ENCODE results near the gene KRTAP4-5. TPM values are rescaled to one million over a fixed set of nuclear protein-coding genes. Genes with fewer than 3 reads are reported as not detected.
"Not testable (repeated sequence)": the region's sequence is repeated elsewhere in the genome, so short reads cannot be mapped to it uniquely, and the experiment has no call there.

Gene KRTAP4-5
- total and polyA plus RNA-seq, 4 donors = not detected

DNA sequence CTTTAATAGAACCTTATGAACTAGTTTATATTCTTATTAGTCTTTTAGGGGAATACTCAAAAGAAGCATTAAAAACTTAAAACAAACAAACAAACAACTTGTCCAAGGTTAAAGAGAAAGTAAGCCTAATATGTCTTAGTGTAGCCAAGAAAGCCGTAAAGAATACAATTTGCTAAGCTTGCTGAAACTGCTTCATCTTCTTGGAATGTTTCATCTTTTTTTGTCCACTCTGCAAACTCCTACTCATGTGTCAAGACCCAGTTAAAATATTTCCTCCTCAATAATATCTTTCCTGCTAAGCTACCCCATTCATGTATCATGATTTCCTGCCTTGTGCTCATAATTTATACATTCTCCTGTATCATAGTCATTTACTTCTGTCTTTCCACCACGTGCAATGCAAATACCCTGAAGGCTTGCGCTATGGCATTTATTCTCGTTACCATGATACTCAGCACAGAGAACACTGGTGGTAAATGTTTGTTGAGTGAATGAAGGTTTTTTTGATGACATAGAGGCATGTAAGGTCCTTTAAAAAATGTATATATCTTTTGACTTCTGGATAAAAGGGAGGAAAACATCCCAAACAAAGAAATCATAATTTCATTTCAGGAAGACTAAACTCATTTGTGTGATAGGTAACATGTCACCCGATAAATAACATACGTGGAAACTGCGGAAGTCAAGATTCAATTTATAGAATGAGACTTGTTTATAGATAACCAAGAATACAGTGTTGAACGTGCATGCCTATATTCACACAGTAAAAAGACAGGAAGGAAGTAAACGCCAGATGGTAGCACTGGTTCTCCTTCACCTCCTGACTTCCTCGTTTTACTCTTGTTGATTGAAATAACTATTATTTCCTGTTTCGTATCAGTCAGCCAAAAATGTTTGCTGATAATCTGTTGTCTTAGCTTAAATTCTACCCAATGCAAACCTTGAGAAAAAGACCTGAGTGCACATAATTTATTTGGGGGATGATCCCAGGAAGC is 29.6 kb downstream of the KRTAP4-5 start:
- DNase-seq; ATAC-seq (ENCODE audit: low FRiP score): not testable (repeated sequence)

DNA sequence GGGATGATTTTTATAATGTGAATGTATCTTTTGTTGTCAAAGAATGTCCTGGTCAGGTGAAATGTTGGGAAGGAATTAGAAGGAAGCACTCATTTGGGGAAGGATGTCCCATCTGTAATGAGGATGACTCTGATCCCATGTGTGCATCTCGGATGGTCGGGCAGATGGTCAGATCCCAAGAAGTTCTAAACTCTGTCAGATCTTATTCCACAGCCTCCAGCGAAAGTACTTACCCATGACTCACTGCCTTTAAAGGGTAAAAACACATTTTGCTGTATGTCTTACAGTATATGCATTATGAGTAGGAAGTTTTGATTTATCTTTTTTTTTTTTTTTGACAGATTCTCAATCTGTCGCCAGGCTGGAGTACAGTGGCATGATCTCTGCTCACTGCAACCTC is 30.9 kb downstream of the KRTAP4-5 start:
- DNase-seq (no peak), ATAC-seq (ENCODE audit: low FRiP score) (no peak)
- intact Hi-C loops (cut with DNase I) = no loop called here
- Histone ChIP-seq H3K36me3 (ENCODE audit: control insufficient read depth in 1 of 2, insufficient read depth in 2 of 2, low read length in 1 of 2) (no peaks in the 10 kb centered on the region), H3K4me1 (ENCODE audit: control insufficient read depth in 1 of 2, insufficient read depth in 2 of 2, low read length in 2 of 2) (no peaks in the 10 kb centered on the region), H3K4me3 (ENCODE audit: low read length in 2 of 2) (no peak overlapping the region), H3K27me3 (ENCODE audit: control insufficient read depth in 1 of 2, insufficient read depth in 2 of 2, low read length in 1 of 2) (no peaks in the 10 kb centered on the region), H3K9me3 (ENCODE audit: control insufficient read depth, low read length) (no peaks in the 10 kb centered on the region), H3K27ac (ENCODE audit: low read depth in 1 of 2, low read length in 2 of 2) (no peak overlapping the region)
- WGBS, 2 donors = 83% methylated on average over 4 of the region's 4 CpGs

More for the DNA sequence above, 29.6 kb downstream of the KRTAP4-5 start:
- intact Hi-C loops (cut with DNase I); H3K27ac ChIP-seq (ENCODE audit: low read depth in 1 of 2, low read length in 2 of 2); H3K4me1 ChIP-seq (ENCODE audit: control insufficient read depth in 1 of 2, insufficient read depth in 2 of 2, low read length in 2 of 2); H3K27me3 ChIP-seq (ENCODE audit: control insufficient read depth in 1 of 2, insufficient read depth in 2 of 2, low read length in 1 of 2); H3K4me3 ChIP-seq (ENCODE audit: low read length in 2 of 2); H3K9me3 ChIP-seq (ENCODE audit: control insufficient read depth, low read length); H3K36me3 ChIP-seq (ENCODE audit: control insufficient read depth in 1 of 2, insufficient read depth in 2 of 2, low read length in 1 of 2): not testable (repeated sequence)
- 58 to 64% methylated on average over 11 of the region's 11 CpGs for WGBS, 2 donors

DNA sequence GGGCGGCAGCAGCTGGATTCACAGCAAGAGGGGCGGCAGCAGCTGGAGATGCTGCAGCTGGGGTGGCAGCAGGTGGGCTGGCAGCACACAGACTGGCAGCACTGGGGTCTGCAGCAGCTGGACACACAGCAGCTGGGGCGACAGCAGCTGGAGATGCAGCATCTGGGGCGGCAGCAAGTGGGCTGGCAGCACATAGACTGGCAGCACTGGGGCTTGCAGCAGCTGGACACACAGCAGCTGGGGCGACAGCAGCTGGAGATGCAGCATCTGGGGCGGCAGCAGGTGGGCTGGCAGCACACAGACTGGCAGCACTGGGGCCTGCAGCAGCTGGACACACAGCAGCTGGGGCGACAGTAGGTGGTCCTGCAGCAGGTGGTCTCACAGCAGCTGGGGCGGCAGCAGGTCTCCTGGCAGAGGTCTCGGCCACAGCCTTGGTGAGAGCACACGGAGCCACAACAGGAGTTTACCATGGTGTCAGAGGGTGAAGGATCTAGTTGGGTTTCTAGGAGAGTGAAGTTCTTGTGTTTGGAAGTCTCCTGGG is 31.7 kb downstream of the KRTAP4-5 start, which contains the start of gene KRTAP4-11:
Gene KRTAP4-11 (minus strand): TSS at position 528 of the 541 bp plus-strand sequence. CDS start 58 bp downstream, at position 470.
- not testable (repeated sequence) for ATAC-seq (ENCODE audit: low FRiP score)

DNA sequence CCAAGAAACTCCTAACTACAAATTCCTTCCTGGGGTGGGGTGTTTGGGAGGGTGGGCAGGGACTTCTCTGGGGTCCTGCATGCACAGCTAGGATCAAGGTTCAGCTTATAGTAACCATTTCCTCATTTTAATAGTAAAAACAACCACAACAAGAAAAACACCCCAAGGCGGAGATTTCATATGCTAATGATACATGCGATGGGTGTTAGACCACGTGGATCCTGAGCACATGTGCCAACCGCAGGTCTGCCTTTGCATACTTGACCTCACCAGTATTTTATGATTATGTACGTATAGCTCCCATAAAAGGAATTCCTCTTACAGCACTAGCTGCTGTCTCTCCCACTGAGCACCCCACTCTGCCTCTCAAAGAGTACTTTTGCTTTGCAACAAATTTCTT is 33.3 kb downstream of the KRTAP4-5 start:
- ATAC-seq (ENCODE audit: low FRiP score) (no peak), DNase-seq (no peak)
- Histone ChIP-seq H3K4me3 (ENCODE audit: low read length in 2 of 2) (no peak overlapping the region), H3K36me3 (ENCODE audit: control insufficient read depth in 1 of 2, insufficient read depth in 2 of 2, low read length in 1 of 2) (no peaks in the 10 kb centered on the region), H3K27me3 (ENCODE audit: control insufficient read depth in 1 of 2, insufficient read depth in 2 of 2, low read length in 1 of 2) (no peaks in the 10 kb centered on the region), H3K27ac (ENCODE audit: low read depth in 1 of 2, low read length in 2 of 2) (no peak overlapping the region), H3K4me1 (ENCODE audit: control insufficient read depth in 1 of 2, insufficient read depth in 2 of 2, low read length in 2 of 2) (no peaks in the 10 kb centered on the region), H3K9me3 (ENCODE audit: control insufficient read depth, low read length) (no peaks in the 10 kb centered on the region)
- intact Hi-C loops (cut with DNase I) = no loop called here
- WGBS, 2 donors = 34 to 54% methylated on average over 5 of the region's 5 CpGs

More for the DNA sequence above, 31.7 kb downstream of the KRTAP4-5 start, which contains the start of gene KRTAP4-11:
- H3K4me3 ChIP-seq (ENCODE audit: low read length in 2 of 2); H3K9me3 ChIP-seq (ENCODE audit: control insufficient read depth, low read length); H3K36me3 ChIP-seq (ENCODE audit: control insufficient read depth in 1 of 2, insufficient read depth in 2 of 2, low read length in 1 of 2); DNase-seq; H3K4me1 ChIP-seq (ENCODE audit: control insufficient read depth in 1 of 2, insufficient read depth in 2 of 2, low read length in 2 of 2); H3K27me3 ChIP-seq (ENCODE audit: control insufficient read depth in 1 of 2, insufficient read depth in 2 of 2, low read length in 1 of 2); intact Hi-C loops (cut with DNase I); H3K27ac ChIP-seq (ENCODE audit: low read depth in 1 of 2, low read length in 2 of 2): not testable (repeated sequence)
- 63 to 75% methylated on average over 9 to 10 of the region's 10 CpGs for WGBS, 2 donors

DNA sequence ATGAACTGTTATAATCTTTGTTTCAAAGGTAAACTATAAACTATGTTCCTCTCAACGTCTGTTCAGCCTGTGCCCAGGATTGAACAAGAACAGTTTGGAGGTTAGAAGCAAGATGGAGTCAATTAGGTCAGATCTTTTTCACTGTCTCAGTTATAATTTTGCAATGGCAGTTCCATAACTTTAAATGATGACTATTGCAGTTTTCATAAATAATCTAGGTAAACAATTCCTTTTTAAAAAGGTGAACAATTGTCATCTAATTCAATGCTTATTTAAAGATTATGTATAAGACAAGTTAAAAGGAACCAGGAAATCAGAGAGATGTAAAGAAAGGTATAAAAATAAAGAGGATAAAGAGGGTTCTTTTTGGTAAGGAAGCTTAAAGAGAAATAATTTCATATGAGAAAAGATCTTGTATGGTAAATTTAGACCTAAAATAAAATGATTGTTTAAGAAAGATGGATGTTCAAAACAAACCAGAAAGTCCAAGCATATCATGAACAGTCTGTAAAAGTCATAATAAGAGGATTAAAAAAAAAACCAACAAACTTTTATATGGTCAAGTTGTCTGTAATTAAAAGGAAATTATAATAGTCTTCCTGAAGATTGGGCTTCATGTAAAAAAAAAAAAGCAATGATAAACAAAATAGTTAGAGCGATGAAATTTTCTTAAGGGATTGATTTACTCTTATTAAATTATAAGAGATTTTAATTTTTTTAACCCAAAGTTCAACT is 38.3 kb downstream of the KRTAP4-5 start:
- peaks cover 1% of the 10 kb centered on the region for H3K9me3 ChIP-seq (ENCODE audit: control insufficient read depth, low read length)
- H3K4me3 ChIP-seq (ENCODE audit: low read length in 2 of 2) = no peak overlapping the region
- no peaks in the 10 kb centered on the region for H3K4me1 ChIP-seq (ENCODE audit: control insufficient read depth in 1 of 2, insufficient read depth in 2 of 2, low read length in 2 of 2)
- H3K36me3 ChIP-seq (ENCODE audit: control insufficient read depth in 1 of 2, insufficient read depth in 2 of 2, low read length in 1 of 2) = no peaks in the 10 kb centered on the region
- ATAC-seq (ENCODE audit: low FRiP score) (no peak), DNase-seq (no peak)
- WGBS, 2 donors = 71 to 76% methylated on average over 2 of the region's 2 CpGs
- intact Hi-C loops (cut with DNase I) = no loop called here
- no peak overlapping the region for H3K27ac ChIP-seq (ENCODE audit: low read depth in 1 of 2, low read length in 2 of 2)
- no peaks in the 10 kb centered on the region for H3K27me3 ChIP-seq (ENCODE audit: control insufficient read depth in 1 of 2, insufficient read depth in 2 of 2, low read length in 1 of 2)

DNA sequence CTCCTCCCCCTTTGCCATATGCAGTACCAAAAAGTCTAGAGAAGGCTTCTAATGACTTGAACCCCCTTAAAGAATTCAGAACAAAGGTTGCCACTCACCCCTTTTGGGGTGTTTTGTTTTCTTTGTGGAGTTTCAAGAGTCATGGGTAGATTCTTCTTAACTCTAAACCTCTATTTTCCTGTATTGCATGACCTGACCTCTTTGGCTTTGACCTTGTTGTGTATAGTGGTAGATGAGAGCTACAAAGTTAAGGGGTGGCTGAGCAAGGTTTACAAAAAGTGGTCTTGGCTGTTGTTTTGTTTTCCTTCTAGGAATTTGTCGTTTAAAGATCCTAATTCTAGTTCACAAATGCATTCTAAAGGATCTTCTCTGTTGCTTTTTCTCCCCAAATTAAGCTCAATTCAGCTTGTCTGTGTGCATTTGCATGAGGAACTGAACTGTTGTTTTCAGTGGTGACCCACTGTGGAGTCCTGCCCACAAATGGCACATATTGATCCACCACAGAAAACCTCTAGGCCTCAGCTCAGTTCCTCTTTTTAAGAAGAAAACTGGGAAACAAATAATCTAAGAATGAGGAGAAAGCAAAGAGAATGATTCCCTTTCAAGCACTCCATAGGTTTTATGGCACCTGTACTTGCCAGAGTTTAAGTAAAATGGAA is 40.8 kb downstream of the KRTAP4-5 start:
- H3K27me3 ChIP-seq (ENCODE audit: control insufficient read depth in 1 of 2, insufficient read depth in 2 of 2, low read length in 1 of 2); ATAC-seq (ENCODE audit: low FRiP score); H3K4me3 ChIP-seq (ENCODE audit: low read length in 2 of 2); H3K4me1 ChIP-seq (ENCODE audit: control insufficient read depth in 1 of 2, insufficient read depth in 2 of 2, low read length in 2 of 2); H3K36me3 ChIP-seq (ENCODE audit: control insufficient read depth in 1 of 2, insufficient read depth in 2 of 2, low read length in 1 of 2); H3K27ac ChIP-seq (ENCODE audit: low read depth in 1 of 2, low read length in 2 of 2); DNase-seq; H3K9me3 ChIP-seq (ENCODE audit: control insufficient read depth, low read length); intact Hi-C loops (cut with DNase I): not testable (repeated sequence)
- WGBS, 2 donors = 0 to 17% methylated on average over 1 of the region's 1 CpG

DNA sequence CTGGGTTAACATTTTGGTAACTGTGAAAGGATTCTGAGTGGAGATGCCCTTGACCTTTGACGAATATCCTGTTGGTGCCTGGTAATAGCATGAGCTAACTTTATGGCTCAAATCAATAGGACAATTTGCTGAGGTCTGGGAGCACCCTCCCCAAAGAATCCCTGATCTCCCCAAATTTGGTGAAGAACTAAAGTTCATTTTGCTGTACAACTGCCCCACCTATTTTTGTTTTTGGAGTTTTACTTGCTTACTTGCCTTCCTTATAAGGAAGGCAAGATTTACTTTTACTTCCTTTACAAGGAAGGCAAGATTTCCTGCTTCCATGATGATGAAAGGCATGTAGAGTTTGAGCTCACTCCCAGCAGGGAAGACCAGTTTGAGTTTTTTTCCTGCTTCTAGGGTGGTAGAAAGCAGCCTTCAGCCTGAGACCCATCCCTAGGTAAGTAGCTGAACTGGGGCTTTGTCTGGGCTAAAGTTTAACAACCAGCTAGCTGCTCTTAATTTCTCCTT is 41.6 kb downstream of the KRTAP4-5 start:
- Histone ChIP-seq H3K27ac (ENCODE audit: low read depth in 1 of 2, low read length in 2 of 2) (no peak overlapping the region), H3K4me1 (ENCODE audit: control insufficient read depth in 1 of 2, insufficient read depth in 2 of 2, low read length in 2 of 2) (no peaks in the 10 kb centered on the region), H3K4me3 (ENCODE audit: low read length in 2 of 2) (no peak overlapping the region), H3K36me3 (ENCODE audit: control insufficient read depth in 1 of 2, insufficient read depth in 2 of 2, low read length in 1 of 2) (no peaks in the 10 kb centered on the region), H3K27me3 (ENCODE audit: control insufficient read depth in 1 of 2, insufficient read depth in 2 of 2, low read length in 1 of 2) (no peaks in the 10 kb centered on the region), H3K9me3 (ENCODE audit: control insufficient read depth, low read length) (peaks cover 1% of the 10 kb centered on the region)
- intact Hi-C loops (cut with DNase I) = no loop called here
- ATAC-seq (ENCODE audit: low FRiP score) (no peak), DNase-seq (no peak)
- WGBS, 2 donors = 63 to 69% methylated on average over 1 of the region's 1 CpG

DNA sequence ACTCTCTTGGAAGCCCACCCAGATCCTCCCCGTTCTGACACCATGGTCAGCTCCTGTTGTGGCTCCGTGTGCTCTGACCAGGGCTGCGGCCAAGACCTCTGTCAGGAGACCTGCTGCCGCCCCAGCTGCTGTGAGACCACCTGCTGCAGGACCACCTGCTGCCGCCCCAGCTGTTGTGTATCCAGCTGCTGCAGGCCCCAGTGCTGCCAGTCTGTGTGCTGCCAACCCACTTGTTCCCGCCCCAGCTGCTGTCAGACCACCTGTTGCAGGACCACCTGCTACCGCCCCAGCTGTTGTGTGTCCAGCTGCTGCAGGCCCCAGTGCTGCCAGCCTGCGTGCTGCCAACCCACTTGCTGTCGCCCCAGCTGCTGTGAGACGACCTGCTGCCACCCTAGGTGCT is 44.3 kb downstream of the KRTAP4-5 start, which contains the start of gene KRTAP4-9:
Gene KRTAP4-9 (plus strand): TSS at position 43 of the 400 bp plus-strand sequence. CDS start 0 bp downstream, at position 43.
- H3K4me1 ChIP-seq (ENCODE audit: control insufficient read depth in 1 of 2, insufficient read depth in 2 of 2, low read length in 2 of 2); H3K27me3 ChIP-seq (ENCODE audit: control insufficient read depth in 1 of 2, insufficient read depth in 2 of 2, low read length in 1 of 2); DNase-seq; ATAC-seq (ENCODE audit: low FRiP score); H3K4me3 ChIP-seq (ENCODE audit: low read length in 2 of 2); H3K9me3 ChIP-seq (ENCODE audit: control insufficient read depth, low read length); H3K27ac ChIP-seq (ENCODE audit: low read depth in 1 of 2, low read length in 2 of 2); intact Hi-C loops (cut with DNase I); H3K36me3 ChIP-seq (ENCODE audit: control insufficient read depth in 1 of 2, insufficient read depth in 2 of 2, low read length in 1 of 2): not testable (repeated sequence)
- WGBS, 2 donors = 49 to 64% methylated on average over 8 to 10 of the region's 10 CpGs

All from aorta (tissue), 5 donors.